ENCODE results near the gene LYSET. TPM values are rescaled to one million over a fixed set of nuclear protein-coding genes. Genes with fewer than 3 reads are reported as not detected.
"Not testable (repeated sequence)": the region's sequence is repeated elsewhere in the genome, so short reads cannot be mapped to it uniquely, and the experiment has no call there.

LYSET gene
- total and polyA plus RNA-seq, 2 donors (not counting 1 experiment from before 2014, with no cell fraction given) = 11.1 to 18.8 TPM

- Mint-ChIP-seq H3K4me1 (no peaks in the 10 kb centered on the region), H3K27ac (no peak overlapping the region), H3K27me3 (no peaks in the 10 kb centered on the region), H3K9me3 (ENCODE audit: insufficient read depth) (no peaks in the 10 kb centered on the region), H3K4me3 (no peak overlapping the region)
- Histone ChIP-seq H3K9me3 (ENCODE audit: control extremely low read depth in 1 of 3, control insufficient read depth in 2 of 3, insufficient read depth in 1 of 3, low read length in 2 of 3) (no peaks in the 10 kb centered on the region), H3K9ac (ENCODE audit: low read length) (no peak overlapping the region), H3K4me3 (ENCODE audit: control extremely low read depth in 1 of 5, extremely low read depth in 1 of 5, insufficient read depth in 1 of 5, low read depth in 2 of 5, low read length in 4 of 5) (no peak overlapping the region), H2AFZ (ENCODE audit: insufficient read depth, low read depth, low read length, poor library complexity, severe bottlenecking) (no peak overlapping the region), H4K20me1 (ENCODE audit: control insufficient read depth, insufficient read depth, low read length, poor library complexity, severe bottlenecking) (no peaks in the 10 kb centered on the region), H3K27me3 (replicated peaks in 1 of 4; ENCODE audit: control extremely low read depth in 1 of 4, control insufficient read depth in 3 of 4, insufficient read depth in 4 of 4, low read length in 3 of 4) (no peaks in the 10 kb centered on the region), H3K4me2 (replicated peaks; ENCODE audit: low read depth, low read length, poor library complexity, severe bottlenecking) (no peak overlapping the region), H3K27ac (ENCODE audit: low read length in 2 of 2) (no peak overlapping the region), H3K79me2 (ENCODE audit: control insufficient read depth, insufficient read depth, low read length) (no peaks in the 10 kb centered on the region), H3K4me1 (ENCODE audit: control insufficient read depth in 2 of 2, insufficient read depth in 2 of 2, low read length in 2 of 2) (no peaks in the 10 kb centered on the region), H3K36me3 (replicated peaks in 1 of 2; ENCODE audit: control extremely low read depth in 1 of 2, control insufficient read depth in 1 of 2, extremely low read depth in 1 of 2, insufficient read depth in 2 of 2, low read length in 1 of 2) (no peaks in the 10 kb centered on the region)
- no peak for DNase-seq
- 92% methylated on average over 3 of the region's 4 CpGs for WGBS (ENCODE audit: insufficient coverage)
- ChIA-PET POLR2A (no interaction called here), CTCF (no interaction called here)
- no peak for TF ChIP-seq EZH2 (IDR thresholded peaks at IDR 0.05; ENCODE audit: borderline replicate concordance, insufficient read depth, low read depth, low read length, poor library complexity, severe bottlenecking)
- TF ChIP-seq, protein P1, sequence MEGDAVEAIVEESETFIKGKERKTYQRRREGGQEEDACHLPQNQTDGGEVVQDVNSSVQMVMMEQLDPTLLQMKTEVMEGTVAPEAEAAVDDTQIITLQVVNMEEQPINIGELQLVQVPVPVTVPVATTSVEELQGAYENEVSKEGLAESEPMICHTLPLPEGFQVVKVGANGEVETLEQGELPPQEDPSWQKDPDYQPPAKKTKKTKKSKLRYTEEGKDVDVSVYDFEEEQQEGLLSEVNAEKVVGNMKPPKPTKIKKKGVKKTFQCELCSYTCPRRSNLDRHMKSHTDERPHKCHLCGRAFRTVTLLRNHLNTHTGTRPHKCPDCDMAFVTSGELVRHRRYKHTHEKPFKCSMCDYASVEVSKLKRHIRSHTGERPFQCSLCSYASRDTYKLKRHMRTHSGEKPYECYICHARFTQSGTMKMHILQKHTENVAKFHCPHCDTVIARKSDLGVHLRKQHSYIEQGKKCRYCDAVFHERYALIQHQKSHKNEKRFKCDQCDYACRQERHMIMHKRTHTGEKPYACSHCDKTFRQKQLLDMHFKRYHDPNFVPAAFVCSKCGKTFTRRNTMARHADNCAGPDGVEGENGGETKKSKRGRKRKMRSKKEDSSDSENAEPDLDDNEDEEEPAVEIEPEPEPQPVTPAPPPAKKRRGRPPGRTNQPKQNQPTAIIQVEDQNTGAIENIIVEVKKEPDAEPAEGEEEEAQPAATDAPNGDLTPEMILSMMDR (IDR thresholded peaks at IDR 0.05) = no peak
- no peak for ATAC-seq (ENCODE audit: low read depth)
- intact Hi-C loops (cut with micrococcal nuclease) = no loop called here
Observed at GRCh38 chr14:93161411-93161940, 23.6 kb upstream of the LYSET start.

DNA sequence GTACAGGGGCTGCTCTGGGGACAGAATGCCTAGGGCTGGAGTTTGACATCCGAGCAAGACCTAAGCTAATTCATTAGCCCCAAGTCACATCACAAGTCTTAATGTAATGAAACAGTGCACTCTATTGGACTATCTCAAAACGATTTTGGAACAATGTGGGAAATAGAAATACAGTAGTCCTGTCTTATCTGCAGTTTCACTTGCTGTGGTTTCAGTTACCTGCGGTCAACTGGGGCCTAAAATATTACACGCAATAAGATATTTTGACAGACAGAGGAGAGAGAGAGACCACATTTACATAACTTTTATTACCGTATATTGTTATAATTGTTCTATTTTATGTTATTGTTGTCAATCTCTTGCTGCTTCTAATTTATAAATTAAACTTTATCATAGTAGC, 21.6 kb upstream of the LYSET start:
- CTCF ChIA-PET = interaction anchor here (1.0 kb wide), 1 partner anchor 55 kb away, joined by 3 read pairs; no protein-coding TSS in a partner anchor
- Histone ChIP-seq H3K27ac (ENCODE audit: low read length in 2 of 2) (no peak overlapping the region), H3K4me1 (ENCODE audit: control insufficient read depth in 2 of 2, insufficient read depth in 2 of 2, low read length in 2 of 2) (no peaks in the 10 kb centered on the region), H3K4me3 (ENCODE audit: control extremely low read depth in 1 of 5, extremely low read depth in 1 of 5, insufficient read depth in 1 of 5, low read depth in 2 of 5, low read length in 4 of 5) (no peak overlapping the region), H3K9me3 (ENCODE audit: control extremely low read depth in 1 of 3, control insufficient read depth in 2 of 3, insufficient read depth in 1 of 3, low read length in 2 of 3) (no peaks in the 10 kb centered on the region), H3K4me2 (replicated peaks; ENCODE audit: low read depth, low read length, poor library complexity, severe bottlenecking) (no peak overlapping the region), H3K79me2 (ENCODE audit: control insufficient read depth, insufficient read depth, low read length) (no peaks in the 10 kb centered on the region), H3K36me3 (replicated peaks in 1 of 2; ENCODE audit: control extremely low read depth in 1 of 2, control insufficient read depth in 1 of 2, extremely low read depth in 1 of 2, insufficient read depth in 2 of 2, low read length in 1 of 2) (no peaks in the 10 kb centered on the region), H3K27me3 (replicated peaks in 1 of 4; ENCODE audit: control extremely low read depth in 1 of 4, control insufficient read depth in 3 of 4, insufficient read depth in 4 of 4, low read length in 3 of 4) (no peaks in the 10 kb centered on the region), H4K20me1 (ENCODE audit: control insufficient read depth, insufficient read depth, low read length, poor library complexity, severe bottlenecking) (no peaks in the 10 kb centered on the region), H2AFZ (ENCODE audit: insufficient read depth, low read depth, low read length, poor library complexity, severe bottlenecking) (no peak overlapping the region), H3K9ac (ENCODE audit: low read length) (no peak overlapping the region)
- intact Hi-C loops (cut with micrococcal nuclease) = no loop called here
- TF ChIP-seq, protein P1 (IDR thresholded peaks at IDR 0.05) = no peak
- no peak for TF ChIP-seq EZH2 (IDR thresholded peaks at IDR 0.05; ENCODE audit: borderline replicate concordance, insufficient read depth, low read depth, low read length, poor library complexity, severe bottlenecking)
- no peak for ATAC-seq (ENCODE audit: low read depth)
- Mint-ChIP-seq H3K4me3 (no peak overlapping the region), H3K27ac (no peak overlapping the region), H3K9me3 (ENCODE audit: insufficient read depth) (no peaks in the 10 kb centered on the region), H3K27me3 (no peaks in the 10 kb centered on the region), H3K4me1 (no peaks in the 10 kb centered on the region)
- DNase-seq = no peak
- POLR2A ChIA-PET = no interaction called here
- no CpG with 5 or more reads among the region's 5 CpGs for WGBS (ENCODE audit: insufficient coverage)

GRCh38 chr14:93165271-93166265, 19.5 kb upstream of the LYSET start:
- H4K20me1 ChIP-seq (ENCODE audit: control insufficient read depth, insufficient read depth, low read length, poor library complexity, severe bottlenecking); H3K27ac Mint-ChIP-seq; H3K27ac ChIP-seq (ENCODE audit: low read length in 2 of 2); H3K36me3 ChIP-seq (replicated peaks in 1 of 2; ENCODE audit: control extremely low read depth in 1 of 2, control insufficient read depth in 1 of 2, extremely low read depth in 1 of 2, insufficient read depth in 2 of 2, low read length in 1 of 2); H3K4me1 ChIP-seq (ENCODE audit: control insufficient read depth in 2 of 2, insufficient read depth in 2 of 2, low read length in 2 of 2); intact Hi-C loops (cut with micrococcal nuclease); H3K9me3 Mint-ChIP-seq (ENCODE audit: insufficient read depth); H3K4me3 Mint-ChIP-seq; ATAC-seq (ENCODE audit: low read depth); H2AFZ ChIP-seq (ENCODE audit: insufficient read depth, low read depth, low read length, poor library complexity, severe bottlenecking); H3K27me3 ChIP-seq (replicated peaks in 1 of 4; ENCODE audit: control extremely low read depth in 1 of 4, control insufficient read depth in 3 of 4, insufficient read depth in 4 of 4, low read length in 3 of 4); H3K4me2 ChIP-seq (replicated peaks; ENCODE audit: low read depth, low read length, poor library complexity, severe bottlenecking); POLR2A ChIA-PET; CTCF ChIA-PET; H3K4me3 ChIP-seq (ENCODE audit: control extremely low read depth in 1 of 5, extremely low read depth in 1 of 5, insufficient read depth in 1 of 5, low read depth in 2 of 5, low read length in 4 of 5); H3K79me2 ChIP-seq (ENCODE audit: control insufficient read depth, insufficient read depth, low read length); DNase-seq; H3K9ac ChIP-seq (ENCODE audit: low read length); H3K9me3 ChIP-seq (ENCODE audit: control extremely low read depth in 1 of 3, control insufficient read depth in 2 of 3, insufficient read depth in 1 of 3, low read length in 2 of 3); H3K4me1 Mint-ChIP-seq; H3K27me3 Mint-ChIP-seq: not testable (repeated sequence)
- WGBS (ENCODE audit: insufficient coverage) = 98% methylated on average over 7 of the region's 26 CpGs

All from B cell (primary cell).